HEK293 (cell line): Measurements from ENCODE around the gene JMJD7.

Source experiments
- ATF2 ChIP-seq: fragments of 450-650 bp; formaldehyde crosslinking; IDR thresholded peaks from 2 replicates; pipeline ENCODE4 v1.5.1; 2016; ENCODE audit warnings: missing biosample characterization, missing genetic modification characterization, low read depth
- BCL11A ChIP-seq: fragments of 450-650 bp; formaldehyde crosslinking; IDR thresholded peaks from 2 replicates; pipeline ENCODE4 v1.5.1; 2016; ENCODE audit warnings: low read depth, missing biosample characterization, missing genetic modification characterization
- CTCF ChIP-seq: fragments of 450-650 bp; formaldehyde crosslinking; IDR thresholded peaks from 2 replicates; pipeline ENCODE4 v1.5.1; 2016; ENCODE audit warnings: missing biosample characterization, missing genetic modification characterization
- REST ChIP-seq: fragments of 450-650 bp; formaldehyde crosslinking; IDR thresholded peaks from 2 replicates; pipeline ENCODE4 v1.5.1; 2016; ENCODE audit warnings: missing biosample characterization, missing genetic modification characterization
- SCRT1 ChIP-seq: fragments of 450-650 bp; formaldehyde crosslinking; IDR thresholded peaks from 2 replicates; pipeline ENCODE4 v1.5.1; 2016; ENCODE audit warnings: missing biosample characterization, missing genetic modification characterization, borderline replicate concordance
- ZBTB8A ChIP-seq: fragments of 450-650 bp; formaldehyde crosslinking; IDR thresholded peaks from 2 replicates; pipeline ENCODE4 v1.5.1; 2016; ENCODE audit warnings: missing biosample characterization, missing genetic modification characterization
- ZNF133 ChIP-seq: fragments of 450-650 bp; formaldehyde crosslinking; IDR thresholded peaks from 2 replicates; pipeline ENCODE4 v1.5.1; 2016; ENCODE audit warnings: missing biosample characterization, missing genetic modification characterization
- ZNF214 ChIP-seq: fragments of 450-650 bp; formaldehyde crosslinking; IDR thresholded peaks from 2 replicates; pipeline ENCODE4 v1.5.1; 2017; ENCODE audit warnings: missing biosample characterization, mild to moderate bottlenecking, missing genetic modification characterization, borderline replicate concordance
- ZNF239 ChIP-seq: fragments of 450-650 bp; formaldehyde crosslinking; IDR thresholded peaks from 2 replicates; pipeline ENCODE4 v1.5.1; 2016; ENCODE audit warnings: missing biosample characterization, missing genetic modification characterization
- ZNF580 ChIP-seq: fragments of 450-650 bp; formaldehyde crosslinking; IDR thresholded peaks from 2 replicates; pipeline ENCODE4 v1.5.1; 2016; ENCODE audit warnings: missing biosample characterization, missing genetic modification characterization
- ZNF677 ChIP-seq: fragments of 450-650 bp; IDR thresholded peaks from 2 replicates; pipeline ENCODE4 v1.5.0; 2018; ENCODE audit warnings: missing biosample characterization, mild to moderate bottlenecking, missing genetic modification characterization, moderate library complexity

GRCh38 chr15:41801850-41802455 lies 25.9 kb upstream of the JMJD7 start:
- TF ChIP-seq ZNF133 (tag by site-specific recombination) = no peak
- no peak for TF ChIP-seq BCL11A (tag by site-specific recombination)
- no peak for TF ChIP-seq CTCF (tag by site-specific recombination)
- TF ChIP-seq ZNF239 (tag by site-specific recombination) = no peak
- no peak for TF ChIP-seq ZNF214 (tag by site-specific recombination)
- TF ChIP-seq REST (tag by site-specific recombination) = no peak
- TF ChIP-seq SCRT1 (tag by site-specific recombination) = no peak
- TF ChIP-seq ZBTB8A (tag by site-specific recombination) = no peak
- TF ChIP-seq ZNF580 (tag by site-specific recombination) = no peak
- no peak for TF ChIP-seq ATF2
- no peak for TF ChIP-seq ZNF677 (tag by site-specific recombination)
